Suprapubic skin (tissue), 3 donors: ENCODE data around the gene PHOX2A.

Experiments used
- CTCF ChIP-seq, 2 donors: fragments of 200-600 bp in 1 of 2; fragments of 450-650 bp in 1 of 2; sonication (generic) in 1 of 2; IDR thresholded peaks; one replicate each; pipeline ENCODE4 v1.5.1; 2016 to 2019; ENCODE audit warnings: antibody characterized with exemption in 2 of 2, mild to moderate bottlenecking in 1 of 2, moderate library complexity in 1 of 2
- EP300 ChIP-seq: sonication (generic); formaldehyde crosslinking; IDR thresholded peaks from one replicate; pipeline ENCODE4 v1.6.1; 2017; ENCODE audit warnings: antibody characterized with exemption

- TF ChIP-seq CTCF (IDR thresholded peaks at IDR 0.05) (no peak), EP300 (no peak)
These were observed 9.4 kb upstream of the PHOX2A start for GRCh38 chr11:72253392-72253791.
